ENCODE results near the gene MED26. TPM values are rescaled to one million over a fixed set of nuclear protein-coding genes. Genes with fewer than 3 reads are reported as not detected.

MED26 gene
- total and polyA plus RNA-seq, 10 of the 15 experiments (the other 5 are each of a cell fraction or from before 2014, with no cell fraction given): 1.1 to 21.4 (median 9.7) TPM

DNA sequence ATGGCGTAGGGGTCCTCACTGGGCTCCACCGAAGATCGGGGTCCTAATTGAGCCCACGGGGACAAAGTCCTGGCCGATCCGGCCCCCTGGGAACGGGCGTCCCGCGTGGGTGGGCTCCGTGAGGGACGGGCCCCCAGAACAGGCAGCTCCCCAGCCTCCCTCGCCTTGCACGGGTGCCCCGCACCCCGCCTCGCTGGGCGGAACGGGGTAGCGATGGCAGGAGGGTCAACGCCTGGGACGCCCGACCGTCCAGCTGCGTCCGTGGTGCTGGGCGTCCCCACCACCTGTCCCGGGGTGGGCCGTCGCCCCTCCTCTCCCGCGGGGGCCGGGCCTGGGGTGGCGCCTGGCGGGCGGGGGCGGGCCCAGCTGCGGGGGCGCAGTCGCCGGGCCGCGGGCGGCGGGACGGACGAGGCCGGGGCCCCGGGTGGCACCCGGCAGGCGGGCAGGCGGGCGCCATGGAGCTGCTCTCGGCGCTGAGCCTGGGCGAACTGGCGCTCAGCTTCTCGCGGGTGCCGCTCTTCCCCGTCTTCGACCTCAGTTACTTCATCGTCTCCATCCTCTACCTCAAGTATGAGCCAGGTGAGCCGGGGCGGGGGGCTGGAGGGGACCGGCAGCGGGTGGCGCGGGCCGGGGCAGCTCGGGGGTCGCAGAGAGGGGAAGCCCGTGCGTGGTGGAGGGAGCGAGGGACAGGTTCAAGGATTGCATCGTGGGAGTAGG is 32.9 kb upstream of the MED26 start, which contains the start of gene TMEM38A (continued):
- TF ChIP-seq, protein P1, sequence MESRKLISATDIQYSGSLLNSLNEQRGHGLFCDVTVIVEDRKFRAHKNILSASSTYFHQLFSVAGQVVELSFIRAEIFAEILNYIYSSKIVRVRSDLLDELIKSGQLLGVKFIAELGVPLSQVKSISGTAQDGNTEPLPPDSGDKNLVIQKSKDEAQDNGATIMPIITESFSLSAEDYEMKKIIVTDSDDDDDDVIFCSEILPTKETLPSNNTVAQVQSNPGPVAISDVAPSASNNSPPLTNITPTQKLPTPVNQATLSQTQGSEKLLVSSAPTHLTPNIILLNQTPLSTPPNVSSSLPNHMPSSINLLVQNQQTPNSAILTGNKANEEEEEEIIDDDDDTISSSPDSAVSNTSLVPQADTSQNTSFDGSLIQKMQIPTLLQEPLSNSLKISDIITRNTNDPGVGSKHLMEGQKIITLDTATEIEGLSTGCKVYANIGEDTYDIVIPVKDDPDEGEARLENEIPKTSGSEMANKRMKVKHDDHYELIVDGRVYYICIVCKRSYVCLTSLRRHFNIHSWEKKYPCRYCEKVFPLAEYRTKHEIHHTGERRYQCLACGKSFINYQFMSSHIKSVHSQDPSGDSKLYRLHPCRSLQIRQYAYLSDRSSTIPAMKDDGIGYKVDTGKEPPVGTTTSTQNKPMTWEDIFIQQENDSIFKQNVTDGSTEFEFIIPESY (IDR thresholded peaks at IDR 0.05): no peak
- TF ChIP-seq KDM1A (IDR thresholded peaks at IDR 0.05; ENCODE audit: borderline replicate concordance) (no peak), CHD1 (IDR thresholded peaks at IDR 0.05; ENCODE audit: low read depth, low read length) (no peak), NFYB (IDR thresholded peaks at IDR 0.05; ENCODE audit: insufficient read depth, low read depth, low read length) (no peak), NR2C1 (IDR thresholded peaks at IDR 0.05) (no peak), FOXM1 (IDR thresholded peaks at IDR 0.05; ENCODE audit: low read depth, low read length) (no peak), NR2F1 (conservative IDR thresholded peaks at IDR 0.05) (no peak), STAT3 (IDR thresholded peaks at IDR 0.05; ENCODE audit: low read depth, low read length) (no peak), JUNB (IDR thresholded peaks at IDR 0.05) (no peak), TCF12 (IDR thresholded peaks at IDR 0.05; ENCODE audit: low read depth, low read length) (0 out of 2 replicates have a peak, but pooled peaks have one; percentile 48), IKZF1 (conservative IDR thresholded peaks at IDR 0.05) (0 out of 2 replicates have a peak, but pooled peaks have one; percentile 22), NBN (IDR thresholded peaks at IDR 0.05) (no peak), NFIC (IDR thresholded peaks at IDR 0.05; ENCODE audit: low read depth, low read length) (no peak), CBX5 (IDR thresholded peaks at IDR 0.05; ENCODE audit: low read depth) (no peak), MYC (IDR thresholded peaks at IDR 0.05; ENCODE audit: insufficient read depth, insufficient read length, insufficient replicate concordance, low read length, severe bottlenecking) (no peak)
- TF ChIP-seq, protein P2, sequence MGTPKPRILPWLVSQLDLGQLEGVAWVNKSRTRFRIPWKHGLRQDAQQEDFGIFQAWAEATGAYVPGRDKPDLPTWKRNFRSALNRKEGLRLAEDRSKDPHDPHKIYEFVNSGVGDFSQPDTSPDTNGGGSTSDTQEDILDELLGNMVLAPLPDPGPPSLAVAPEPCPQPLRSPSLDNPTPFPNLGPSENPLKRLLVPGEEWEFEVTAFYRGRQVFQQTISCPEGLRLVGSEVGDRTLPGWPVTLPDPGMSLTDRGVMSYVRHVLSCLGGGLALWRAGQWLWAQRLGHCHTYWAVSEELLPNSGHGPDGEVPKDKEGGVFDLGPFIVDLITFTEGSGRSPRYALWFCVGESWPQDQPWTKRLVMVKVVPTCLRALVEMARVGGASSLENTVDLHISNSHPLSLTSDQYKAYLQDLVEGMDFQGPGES (IDR thresholded peaks at IDR 0.05): no peak
- TF ChIP-seq, protein P3, sequence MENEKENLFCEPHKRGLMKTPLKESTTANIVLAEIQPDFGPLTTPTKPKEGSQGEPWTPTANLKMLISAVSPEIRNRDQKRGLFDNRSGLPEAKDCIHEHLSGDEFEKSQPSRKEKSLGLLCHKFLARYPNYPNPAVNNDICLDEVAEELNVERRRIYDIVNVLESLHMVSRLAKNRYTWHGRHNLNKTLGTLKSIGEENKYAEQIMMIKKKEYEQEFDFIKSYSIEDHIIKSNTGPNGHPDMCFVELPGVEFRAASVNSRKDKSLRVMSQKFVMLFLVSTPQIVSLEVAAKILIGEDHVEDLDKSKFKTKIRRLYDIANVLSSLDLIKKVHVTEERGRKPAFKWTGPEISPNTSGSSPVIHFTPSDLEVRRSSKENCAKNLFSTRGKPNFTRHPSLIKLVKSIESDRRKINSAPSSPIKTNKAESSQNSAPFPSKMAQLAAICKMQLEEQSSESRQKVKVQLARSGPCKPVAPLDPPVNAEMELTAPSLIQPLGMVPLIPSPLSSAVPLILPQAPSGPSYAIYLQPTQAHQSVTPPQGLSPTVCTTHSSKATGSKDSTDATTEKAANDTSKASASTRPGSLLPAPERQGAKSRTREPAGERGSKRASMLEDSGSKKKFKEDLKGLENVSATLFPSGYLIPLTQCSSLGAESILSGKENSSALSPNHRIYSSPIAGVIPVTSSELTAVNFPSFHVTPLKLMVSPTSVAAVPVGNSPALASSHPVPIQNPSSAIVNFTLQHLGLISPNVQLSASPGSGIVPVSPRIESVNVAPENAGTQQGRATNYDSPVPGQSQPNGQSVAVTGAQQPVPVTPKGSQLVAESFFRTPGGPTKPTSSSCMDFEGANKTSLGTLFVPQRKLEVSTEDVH (IDR thresholded peaks at IDR 0.05; ENCODE audit: low read depth, partially characterized antibody): no peak
- TF ChIP-seq, protein P4, sequence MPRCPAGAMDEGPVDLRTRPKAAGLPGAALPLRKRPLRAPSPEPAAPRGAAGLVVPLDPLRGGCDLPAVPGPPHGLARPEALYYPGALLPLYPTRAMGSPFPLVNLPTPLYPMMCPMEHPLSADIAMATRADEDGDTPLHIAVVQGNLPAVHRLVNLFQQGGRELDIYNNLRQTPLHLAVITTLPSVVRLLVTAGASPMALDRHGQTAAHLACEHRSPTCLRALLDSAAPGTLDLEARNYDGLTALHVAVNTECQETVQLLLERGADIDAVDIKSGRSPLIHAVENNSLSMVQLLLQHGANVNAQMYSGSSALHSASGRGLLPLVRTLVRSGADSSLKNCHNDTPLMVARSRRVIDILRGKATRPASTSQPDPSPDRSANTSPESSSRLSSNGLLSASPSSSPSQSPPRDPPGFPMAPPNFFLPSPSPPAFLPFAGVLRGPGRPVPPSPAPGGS (IDR thresholded peaks at IDR 0.05; ENCODE audit: borderline replicate concordance, insufficient read depth, low read depth, low read length, poor library complexity, severe bottlenecking): no peak
- TF ChIP-seq, protein P5, sequence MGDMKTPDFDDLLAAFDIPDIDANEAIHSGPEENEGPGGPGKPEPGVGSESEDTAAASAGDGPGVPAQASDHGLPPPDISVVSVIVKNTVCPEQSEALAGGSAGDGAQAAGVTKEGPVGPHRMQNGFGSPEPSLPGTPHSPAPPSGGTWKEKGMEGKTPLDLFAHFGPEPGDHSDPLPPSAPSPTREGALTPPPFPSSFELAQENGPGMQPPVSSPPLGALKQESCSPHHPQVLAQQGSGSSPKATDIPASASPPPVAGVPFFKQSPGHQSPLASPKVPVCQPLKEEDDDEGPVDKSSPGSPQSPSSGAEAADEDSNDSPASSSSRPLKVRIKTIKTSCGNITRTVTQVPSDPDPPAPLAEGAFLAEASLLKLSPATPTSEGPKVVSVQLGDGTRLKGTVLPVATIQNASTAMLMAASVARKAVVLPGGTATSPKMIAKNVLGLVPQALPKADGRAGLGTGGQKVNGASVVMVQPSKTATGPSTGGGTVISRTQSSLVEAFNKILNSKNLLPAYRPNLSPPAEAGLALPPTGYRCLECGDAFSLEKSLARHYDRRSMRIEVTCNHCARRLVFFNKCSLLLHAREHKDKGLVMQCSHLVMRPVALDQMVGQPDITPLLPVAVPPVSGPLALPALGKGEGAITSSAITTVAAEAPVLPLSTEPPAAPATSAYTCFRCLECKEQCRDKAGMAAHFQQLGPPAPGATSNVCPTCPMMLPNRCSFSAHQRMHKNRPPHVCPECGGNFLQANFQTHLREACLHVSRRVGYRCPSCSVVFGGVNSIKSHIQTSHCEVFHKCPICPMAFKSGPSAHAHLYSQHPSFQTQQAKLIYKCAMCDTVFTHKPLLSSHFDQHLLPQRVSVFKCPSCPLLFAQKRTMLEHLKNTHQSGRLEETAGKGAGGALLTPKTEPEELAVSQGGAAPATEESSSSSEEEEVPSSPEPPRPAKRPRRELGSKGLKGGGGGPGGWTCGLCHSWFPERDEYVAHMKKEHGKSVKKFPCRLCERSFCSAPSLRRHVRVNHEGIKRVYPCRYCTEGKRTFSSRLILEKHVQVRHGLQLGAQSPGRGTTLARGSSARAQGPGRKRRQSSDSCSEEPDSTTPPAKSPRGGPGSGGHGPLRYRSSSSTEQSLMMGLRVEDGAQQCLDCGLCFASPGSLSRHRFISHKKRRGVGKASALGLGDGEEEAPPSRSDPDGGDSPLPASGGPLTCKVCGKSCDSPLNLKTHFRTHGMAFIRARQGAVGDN (IDR thresholded peaks at IDR 0.05): no peak

All from GM12878 (cell line).